ENCODE data around the gene ARFGAP2.
A peak's percentile ranks its signal among the peaks of the same experiment; 100 is the strongest.

The ARFGAP2 gene

DNA sequence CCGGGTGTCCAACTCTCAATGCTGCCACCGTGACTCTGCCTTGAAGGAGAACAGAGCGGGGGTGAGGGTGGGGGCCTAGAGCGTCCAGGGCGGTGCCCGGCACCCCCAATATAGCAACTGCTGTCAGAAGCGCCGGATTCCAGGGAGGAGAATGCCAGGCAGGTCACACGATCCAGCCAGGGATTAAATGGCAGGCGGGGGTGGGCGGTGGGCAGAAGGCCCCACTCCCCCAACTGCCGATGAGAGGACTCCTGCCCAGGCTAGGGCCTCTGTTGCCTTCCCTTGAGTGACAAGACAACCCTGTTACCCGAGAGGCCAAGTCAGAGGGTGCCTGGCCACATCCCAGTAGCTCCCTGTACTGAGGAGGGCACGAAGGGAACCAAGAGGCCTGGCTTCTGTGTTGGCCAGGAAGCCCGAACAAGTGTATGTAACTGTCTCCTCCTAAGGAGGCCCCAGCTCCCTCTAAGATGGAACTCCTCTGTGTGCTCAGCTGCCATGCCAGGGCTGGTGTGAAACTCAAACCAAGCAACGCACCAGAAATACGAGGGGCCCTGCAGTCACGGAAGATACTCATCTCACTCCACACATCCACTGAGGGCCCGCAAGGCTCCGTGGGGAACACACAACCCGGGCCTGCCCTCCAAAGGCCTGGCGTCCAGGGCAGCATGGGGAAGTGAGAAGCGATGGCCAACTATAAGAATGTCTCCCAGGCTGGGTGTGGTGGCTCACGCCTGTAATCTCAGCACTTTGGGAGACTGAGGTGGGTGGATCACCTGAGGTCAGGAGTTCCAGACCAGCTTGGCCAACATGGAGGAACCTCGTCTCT is 6.6 kb upstream of the ARFGAP2 start:
- ATAC-seq (replicated peaks) (no peak), DNase-seq (no peak)
- no peaks in the 10 kb centered on the region for H3K9me3 Mint-ChIP-seq
- peaks cover 11 to 29% of the 10 kb centered on the region in 2 donors for H3K27me3 Mint-ChIP-seq
- peaks cover 7 to 8% of the 10 kb centered on the region in 2 donors for H3K36me3 Mint-ChIP-seq
- H3K27ac Mint-ChIP-seq: no peak overlapping the region
- H3K4me3 Mint-ChIP-seq: no peak overlapping the region
- H3K4me1 Mint-ChIP-seq: peaks cover 13 to 41% of the 10 kb centered on the region in 2 donors

DNA sequence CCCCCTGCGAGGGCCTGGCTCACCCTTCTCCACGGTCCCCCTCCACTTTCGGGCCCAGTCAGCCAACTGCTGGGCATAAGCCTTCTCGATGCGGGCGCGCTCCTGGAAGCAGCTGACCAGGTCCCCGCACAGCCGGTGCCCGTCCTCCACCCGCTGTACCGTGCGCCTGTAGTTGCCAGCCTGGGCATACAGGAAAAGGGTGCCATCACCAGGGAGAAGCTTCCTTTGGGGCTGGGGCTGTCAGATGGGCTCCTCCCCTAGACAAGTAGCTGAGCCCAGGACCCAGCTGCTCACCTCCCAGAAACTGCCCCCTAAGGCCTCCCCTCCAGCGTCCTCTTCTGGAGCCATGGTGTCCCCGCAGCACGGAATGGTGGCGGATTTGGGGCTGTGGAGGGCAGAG is 5.7 kb upstream of the ARFGAP2 start:
- Mint-ChIP-seq H3K4me3 (no peak overlapping the region), H3K27ac (peak overlapping the region; percentile 20), H3K9me3 (no peaks in the 10 kb centered on the region), H3K36me3 (peaks cover 7 to 8% of the 10 kb centered on the region in 2 donors), H3K4me1 (peaks cover 15 to 41% of the 10 kb centered on the region in 2 donors), H3K27me3 (peaks cover 11 to 27% of the 10 kb centered on the region in 2 donors)
- DNase-seq: no peak
- no peak for ATAC-seq (replicated peaks)

DNA sequence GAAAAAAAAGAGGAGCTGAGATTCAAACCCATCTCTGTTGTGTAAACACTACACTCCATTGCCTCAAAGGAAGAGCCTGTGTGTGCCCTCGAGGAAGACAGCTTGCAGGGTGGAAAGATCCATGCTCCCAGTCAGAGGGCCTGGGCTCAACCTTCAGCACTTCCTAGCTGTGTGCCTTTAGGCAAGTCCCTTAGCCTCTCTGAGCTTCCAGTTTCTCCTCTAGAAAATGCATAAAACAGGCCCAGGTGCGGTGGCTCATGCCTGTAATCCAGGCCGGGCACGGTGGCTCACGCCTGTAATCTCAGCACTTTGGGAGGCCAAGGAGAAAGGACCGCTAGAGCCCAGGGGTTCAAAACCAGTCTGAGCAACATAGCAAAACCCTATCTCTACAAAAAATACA is 4.6 kb upstream of the ARFGAP2 start:
- H3K4me3 Mint-ChIP-seq: no peak overlapping the region
- H3K27me3 Mint-ChIP-seq: peaks cover 11 to 22% of the 10 kb centered on the region in 2 donors
- H3K36me3 Mint-ChIP-seq: peaks cover 7 to 13% of the 10 kb centered on the region in 2 donors
- no peaks in the 10 kb centered on the region for H3K9me3 Mint-ChIP-seq
- ATAC-seq (replicated peaks) (no peak), DNase-seq (no peak)
- peaks cover 12 to 34% of the 10 kb centered on the region in 2 donors for H3K4me1 Mint-ChIP-seq
- H3K27ac Mint-ChIP-seq: no peak overlapping the region

DNA sequence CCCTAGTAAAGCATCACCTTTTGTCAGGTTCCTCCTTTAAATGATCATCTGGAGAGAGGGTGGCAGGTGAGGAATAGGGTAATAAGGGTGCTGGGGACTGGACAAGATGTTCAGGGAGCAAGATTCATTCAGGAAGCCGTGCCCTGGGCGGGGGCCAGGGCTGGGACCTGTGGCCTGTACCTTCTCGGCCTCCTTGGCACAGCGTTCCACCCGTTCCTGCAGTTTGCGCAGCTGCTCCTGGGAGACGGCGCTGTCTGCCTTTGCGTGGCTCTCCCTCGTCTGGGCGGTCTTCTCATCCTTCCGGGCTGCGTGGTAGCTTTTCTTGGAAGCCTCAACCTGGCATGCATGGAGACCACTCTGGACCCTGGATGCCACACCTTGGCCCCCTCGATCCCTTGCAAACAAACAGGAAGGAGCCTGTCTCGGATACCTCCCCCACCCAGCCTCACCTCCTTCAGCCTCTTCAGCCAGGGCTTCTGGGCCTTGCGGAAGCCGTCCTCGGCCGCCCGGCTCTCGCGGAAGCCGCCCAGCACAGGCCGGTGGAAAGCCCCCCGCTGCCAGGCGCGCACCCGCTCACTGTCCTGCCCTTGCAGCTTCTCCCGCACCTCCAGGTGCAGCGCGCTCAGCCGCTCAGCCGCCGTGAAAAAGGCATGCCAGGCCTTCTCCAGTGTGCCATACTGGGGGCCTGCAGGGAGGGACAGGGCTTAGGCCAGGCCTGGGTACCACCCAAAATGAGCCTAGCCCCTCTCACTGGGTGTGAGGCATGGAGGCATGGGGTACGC is 3.5 kb upstream of the ARFGAP2 start:
- H3K4me1 Mint-ChIP-seq: peaks cover 20 to 44% of the 10 kb centered on the region in 2 donors
- ATAC-seq (replicated peaks): no peak
- H3K27ac Mint-ChIP-seq: no peak overlapping the region
- H3K27me3 Mint-ChIP-seq: peaks cover 11 to 20% of the 10 kb centered on the region in 2 donors
- DNase-seq: no peak
- H3K9me3 Mint-ChIP-seq: no peaks in the 10 kb centered on the region
- no peak overlapping the region for H3K4me3 Mint-ChIP-seq
- peaks cover 7 to 19% of the 10 kb centered on the region in 2 donors for H3K36me3 Mint-ChIP-seq

DNA sequence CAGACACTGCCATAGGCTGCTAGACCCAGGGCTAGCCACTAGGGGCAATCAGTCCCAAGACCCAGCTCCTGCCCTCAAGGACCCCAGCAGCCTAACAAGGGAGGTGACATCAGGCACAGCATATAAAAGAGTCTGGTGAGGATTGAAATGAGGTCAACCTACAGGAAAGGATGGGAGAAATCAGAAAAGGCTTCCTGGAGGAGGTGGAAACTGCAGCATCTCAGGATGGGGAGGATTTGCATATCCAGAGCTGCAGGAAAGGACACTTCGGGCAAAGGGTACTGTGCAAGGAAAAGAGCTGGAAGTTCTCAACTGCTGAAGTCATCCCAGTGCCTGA is 2.9 kb upstream of the ARFGAP2 start:
- Mint-ChIP-seq H3K9me3 (no peaks in the 10 kb centered on the region), H3K4me1 (peaks cover 22 to 44% of the 10 kb centered on the region in 2 donors), H3K36me3 (peaks cover 7 to 19% of the 10 kb centered on the region in 2 donors), H3K27me3 (peaks cover 11 to 15% of the 10 kb centered on the region in 2 donors), H3K4me3 (no peak overlapping the region), H3K27ac (peak overlapping the region; percentile 42)
- DNase-seq: no peak
- ATAC-seq (replicated peaks): peak; percentile 16 to 20

DNA sequence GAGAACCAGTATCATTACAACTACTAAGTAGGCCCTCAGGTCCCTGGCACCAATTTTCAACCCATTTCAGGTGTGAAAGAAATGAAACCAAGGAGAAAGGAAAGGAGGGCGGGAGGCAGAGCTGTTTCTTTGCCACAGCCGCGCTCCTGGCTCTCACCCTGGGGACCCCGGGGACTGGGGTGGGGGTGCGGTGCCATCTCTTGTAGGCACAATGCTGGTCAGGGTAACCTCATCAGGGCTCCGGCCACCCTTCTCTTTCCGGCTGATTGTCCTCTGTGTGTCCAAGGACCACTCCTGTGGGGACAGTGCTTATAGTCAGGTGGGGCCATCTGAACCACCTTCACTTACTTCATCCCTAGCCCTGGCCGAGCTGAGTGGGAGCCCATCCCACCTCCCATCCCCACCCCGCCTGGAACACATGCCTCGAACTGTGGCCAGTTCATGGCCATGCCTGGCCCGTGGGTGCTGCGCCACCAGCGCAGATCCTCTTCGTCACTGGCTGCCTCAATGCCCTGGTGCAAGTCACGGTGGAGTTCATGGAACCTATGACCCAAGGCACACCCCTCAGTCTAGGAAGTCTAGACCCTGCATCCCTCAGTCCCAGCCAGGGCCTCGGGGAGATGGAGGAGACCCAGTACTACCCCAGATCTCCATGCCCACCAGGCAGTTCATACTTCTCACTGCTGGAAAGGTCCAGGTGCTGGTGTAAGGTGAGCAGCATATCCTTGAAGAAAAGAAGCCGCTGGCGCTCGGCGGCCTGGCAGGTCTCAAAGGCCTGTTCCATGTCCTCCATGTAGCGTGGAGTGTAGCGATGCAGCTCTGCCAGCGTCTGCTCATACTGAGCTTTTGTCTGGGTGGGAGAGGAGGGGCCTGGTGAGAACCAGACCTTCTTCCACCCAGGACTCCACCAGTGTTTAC is 2.3 kb upstream of the ARFGAP2 start:
- Mint-ChIP-seq H3K9me3 (no peaks in the 10 kb centered on the region), H3K27ac (peak overlapping the region; percentile 51), H3K4me3 (no peak overlapping the region), H3K36me3 (peaks cover 4 to 19% of the 10 kb centered on the region in 2 donors), H3K4me1 (peaks cover 20 to 37% of the 10 kb centered on the region in 2 donors), H3K27me3 (peaks cover 5 to 8% of the 10 kb centered on the region in 2 donors)
- DNase-seq (no peak), ATAC-seq (replicated peaks) (no peak)

DNA sequence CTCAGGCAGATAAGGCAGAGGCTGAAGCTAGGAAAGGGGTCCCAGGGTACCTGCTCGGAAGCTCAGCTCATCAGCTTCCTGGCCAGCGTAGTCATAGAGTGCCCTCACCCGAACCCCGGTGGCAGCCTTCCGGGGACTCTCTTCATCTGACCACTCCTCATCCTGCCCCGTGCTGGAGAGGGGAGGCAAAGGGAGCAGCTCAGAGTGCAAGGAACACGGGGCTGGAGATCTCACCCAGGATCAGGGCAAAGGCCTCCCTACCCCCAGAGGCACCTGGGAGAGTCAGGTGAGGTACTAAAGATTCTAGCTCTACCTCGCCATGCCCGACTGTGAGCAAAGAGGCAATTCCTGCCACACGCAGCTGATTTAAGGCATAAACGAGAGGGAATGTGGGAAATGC is 1.6 kb upstream of the ARFGAP2 start:
- Mint-ChIP-seq H3K9me3 (no peaks in the 10 kb centered on the region), H3K36me3 (peaks cover 8 to 19% of the 10 kb centered on the region in 2 donors), H3K4me3 (no peak overlapping the region), H3K27ac (peak overlapping the region; percentile 100), H3K4me1 (peaks cover 22 to 42% of the 10 kb centered on the region in 2 donors), H3K27me3 (peaks cover 1 to 2% of the 10 kb centered on the region in 2 donors)
- ATAC-seq (replicated peaks) (no peak), DNase-seq (no peak)

DNA sequence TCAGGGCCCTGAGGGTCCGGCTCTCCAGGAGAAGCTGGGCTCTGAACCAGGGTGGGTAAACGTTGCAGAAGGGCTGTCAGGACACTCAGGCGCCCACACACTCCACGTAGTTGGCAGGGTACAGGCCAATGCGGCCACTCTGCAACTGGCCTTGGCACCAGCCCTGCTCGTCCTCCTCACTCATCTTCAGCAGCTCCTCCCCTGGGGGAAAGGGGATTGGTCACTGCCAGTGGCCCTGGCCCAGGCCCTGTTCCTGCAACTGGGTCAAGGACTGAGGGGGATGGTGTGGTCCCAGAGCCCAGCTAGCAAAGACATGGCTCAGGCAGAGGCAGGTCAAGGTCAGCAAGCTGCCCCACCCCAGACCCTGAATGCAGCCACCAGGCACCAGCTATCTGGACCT is 1.2 kb upstream of the ARFGAP2 start:
- peaks cover 27 to 46% of the 10 kb centered on the region in 2 donors for H3K4me1 Mint-ChIP-seq
- DNase-seq (no peak), ATAC-seq (replicated peaks) (no peak)
- peak overlapping the region; percentile 100 for H3K27ac Mint-ChIP-seq
- H3K9me3 Mint-ChIP-seq: no peaks in the 10 kb centered on the region
- H3K27me3 Mint-ChIP-seq: no peaks in the 10 kb centered on the region
- H3K4me3 Mint-ChIP-seq: peak overlapping the region; percentile 96 to 99
- peaks cover 13 to 20% of the 10 kb centered on the region in 2 donors for H3K36me3 Mint-ChIP-seq

DNA sequence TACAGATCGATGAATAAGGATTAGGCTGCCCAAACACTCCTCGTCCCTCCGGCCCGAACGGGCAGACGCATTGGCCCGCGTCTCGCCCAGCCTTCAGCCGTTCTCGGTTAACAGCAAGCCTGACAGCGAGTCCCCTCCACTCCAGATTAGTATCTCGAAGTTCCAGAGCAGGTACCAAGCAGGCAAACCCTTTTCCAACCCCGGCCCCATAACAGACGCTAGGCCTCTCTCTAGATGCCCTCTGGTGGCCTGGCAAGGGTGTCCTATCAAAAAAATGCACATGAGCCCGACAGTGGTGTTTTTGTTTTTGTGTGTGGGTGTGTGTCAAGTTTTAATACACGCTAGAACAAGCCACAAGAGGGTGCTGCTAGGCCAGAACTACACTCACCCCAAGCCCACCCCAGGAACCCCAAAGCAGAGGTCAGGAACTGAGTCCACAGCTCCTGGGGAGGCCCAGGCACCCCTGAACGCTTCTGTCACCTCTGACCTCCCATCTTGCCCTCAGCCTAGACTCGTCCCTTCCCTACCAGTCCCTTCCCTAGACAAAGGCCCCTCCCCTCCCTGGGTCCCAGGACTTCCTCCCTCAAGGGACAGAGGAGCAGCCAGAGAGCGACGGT is 658 bp upstream of the ARFGAP2 start:
- peak overlapping the region; percentile 96 to 99 for H3K4me3 Mint-ChIP-seq
- peaks cover 16 to 23% of the 10 kb centered on the region in 2 donors for H3K36me3 Mint-ChIP-seq
- peaks cover 29 to 52% of the 10 kb centered on the region in 2 donors for H3K4me1 Mint-ChIP-seq
- peak; percentile 78 for DNase-seq
- H3K9me3 Mint-ChIP-seq: no peaks in the 10 kb centered on the region
- no peaks in the 10 kb centered on the region for H3K27me3 Mint-ChIP-seq
- peak overlapping the region; percentile 100 for H3K27ac Mint-ChIP-seq
- ATAC-seq (replicated peaks): peak; percentile 73 to 74

DNA sequence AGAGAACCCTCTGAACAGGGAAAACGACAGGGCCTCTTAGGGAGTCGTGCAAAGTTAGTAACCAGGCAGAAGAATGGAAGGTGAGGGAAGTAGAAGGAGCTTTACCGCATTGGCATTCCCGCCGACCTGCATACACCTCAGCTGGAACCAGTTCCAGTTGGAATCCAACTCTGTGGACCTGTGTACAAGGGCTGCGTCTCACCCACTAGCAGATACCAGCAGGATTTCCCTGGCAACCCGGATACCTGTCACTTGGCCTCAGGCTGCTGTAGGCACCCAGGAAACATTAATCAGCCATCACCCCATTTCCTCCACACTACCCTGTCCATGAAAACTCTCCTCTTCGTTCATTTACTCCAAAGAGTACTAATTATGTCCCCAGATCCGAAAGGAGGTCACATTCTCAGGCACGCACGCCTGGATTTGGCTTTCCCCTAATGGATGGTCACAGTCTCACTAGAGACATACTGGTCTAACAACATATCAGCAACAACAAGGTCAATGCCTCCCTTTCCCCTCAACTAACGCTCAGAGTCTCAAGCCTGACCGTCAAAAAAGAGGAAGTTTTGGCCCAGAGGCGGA is 842 bp downstream of the ARFGAP2 start:
- DNase-seq: no peak
- Mint-ChIP-seq H3K9me3 (no peaks in the 10 kb centered on the region), H3K4me1 (peaks cover 29 to 58% of the 10 kb centered on the region in 2 donors), H3K27me3 (no peaks in the 10 kb centered on the region), H3K36me3 (peaks cover 20 to 33% of the 10 kb centered on the region in 2 donors), H3K27ac (peak overlapping the region; percentile 100), H3K4me3 (peak overlapping the region; percentile 96 to 99)
- ATAC-seq (replicated peaks): no peak

DNA sequence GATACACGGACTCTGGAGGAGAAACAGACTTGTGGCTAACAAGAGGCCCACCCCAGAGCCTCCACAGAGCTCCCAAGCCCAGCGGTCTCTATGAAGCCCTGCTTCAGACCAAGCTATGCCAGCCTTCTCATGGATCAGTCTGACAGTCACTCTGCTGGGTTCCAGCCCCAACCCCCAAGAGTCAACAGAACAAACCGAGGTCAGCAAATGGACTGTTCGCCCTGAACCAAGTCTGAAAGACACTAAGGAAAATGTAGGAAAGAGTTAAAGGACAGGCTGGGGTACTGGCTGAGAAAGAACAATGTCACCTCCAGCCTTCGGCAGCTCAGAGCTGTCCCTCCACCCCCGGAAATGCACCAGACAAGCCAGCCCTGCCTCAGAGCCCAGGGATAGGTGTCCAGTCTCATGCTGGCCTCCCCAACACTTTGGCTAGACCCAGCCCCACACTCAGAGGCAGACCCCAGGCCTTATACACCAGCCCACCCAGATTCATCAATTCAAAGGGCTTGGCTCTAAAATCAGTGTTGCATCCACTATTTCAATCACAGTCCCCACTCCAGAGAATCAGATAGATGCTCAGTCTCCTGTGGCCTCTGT is 3.8 kb downstream of the ARFGAP2 start:
- H3K4me3 Mint-ChIP-seq: no peak overlapping the region
- H3K4me1 Mint-ChIP-seq: peaks cover 27 to 45% of the 10 kb centered on the region in 2 donors
- no peaks in the 10 kb centered on the region for H3K27me3 Mint-ChIP-seq
- ATAC-seq (replicated peaks): no peak
- peaks cover 22 to 33% of the 10 kb centered on the region in 2 donors for H3K36me3 Mint-ChIP-seq
- H3K27ac Mint-ChIP-seq: peak overlapping the region; percentile 75
- DNase-seq: no peak
- no peaks in the 10 kb centered on the region for H3K9me3 Mint-ChIP-seq

DNA sequence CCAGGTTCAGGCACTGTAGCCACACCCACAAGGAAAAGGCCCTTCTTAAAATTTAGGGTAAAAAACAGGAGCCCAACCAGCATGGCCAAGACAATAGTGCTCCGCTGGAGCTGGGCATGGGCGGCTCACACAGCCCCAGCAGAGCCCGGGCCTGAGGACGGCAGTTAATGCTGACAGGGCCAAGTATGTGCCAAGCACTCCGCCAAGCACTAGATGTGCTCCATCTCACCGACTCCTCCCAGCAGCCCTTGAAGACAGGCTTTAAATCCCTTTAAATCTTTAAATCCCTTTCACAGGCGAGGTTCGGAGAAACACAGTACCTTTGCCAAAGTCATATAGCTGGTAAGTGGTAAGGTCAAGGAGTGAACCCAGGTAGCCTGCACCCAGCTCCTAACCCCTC is 4.8 kb downstream of the ARFGAP2 start:
- H3K4me1 Mint-ChIP-seq: peaks cover 22 to 36% of the 10 kb centered on the region in 2 donors
- H3K4me3 Mint-ChIP-seq: no peak overlapping the region
- DNase-seq: no peak
- no peaks in the 10 kb centered on the region for H3K9me3 Mint-ChIP-seq
- H3K27ac Mint-ChIP-seq: no peak overlapping the region
- no peak for ATAC-seq (replicated peaks)
- H3K27me3 Mint-ChIP-seq: no peaks in the 10 kb centered on the region
- peaks cover 22 to 33% of the 10 kb centered on the region in 2 donors for H3K36me3 Mint-ChIP-seq
